HG03025 (cell line): ENCODE results near the gene MPHOSPH8.

Experiments used
- ATAC-seq: cut with Tn5 transposase; IDR thresholded peaks from one replicate; pipeline ENCODE4 v1.9.1; 2021; ENCODE audit warnings: mild to moderate bottlenecking, moderate library complexity; ENCODE audit not compliant: unreplicated experiment, low FRiP score

The MPHOSPH8 gene

DNA sequence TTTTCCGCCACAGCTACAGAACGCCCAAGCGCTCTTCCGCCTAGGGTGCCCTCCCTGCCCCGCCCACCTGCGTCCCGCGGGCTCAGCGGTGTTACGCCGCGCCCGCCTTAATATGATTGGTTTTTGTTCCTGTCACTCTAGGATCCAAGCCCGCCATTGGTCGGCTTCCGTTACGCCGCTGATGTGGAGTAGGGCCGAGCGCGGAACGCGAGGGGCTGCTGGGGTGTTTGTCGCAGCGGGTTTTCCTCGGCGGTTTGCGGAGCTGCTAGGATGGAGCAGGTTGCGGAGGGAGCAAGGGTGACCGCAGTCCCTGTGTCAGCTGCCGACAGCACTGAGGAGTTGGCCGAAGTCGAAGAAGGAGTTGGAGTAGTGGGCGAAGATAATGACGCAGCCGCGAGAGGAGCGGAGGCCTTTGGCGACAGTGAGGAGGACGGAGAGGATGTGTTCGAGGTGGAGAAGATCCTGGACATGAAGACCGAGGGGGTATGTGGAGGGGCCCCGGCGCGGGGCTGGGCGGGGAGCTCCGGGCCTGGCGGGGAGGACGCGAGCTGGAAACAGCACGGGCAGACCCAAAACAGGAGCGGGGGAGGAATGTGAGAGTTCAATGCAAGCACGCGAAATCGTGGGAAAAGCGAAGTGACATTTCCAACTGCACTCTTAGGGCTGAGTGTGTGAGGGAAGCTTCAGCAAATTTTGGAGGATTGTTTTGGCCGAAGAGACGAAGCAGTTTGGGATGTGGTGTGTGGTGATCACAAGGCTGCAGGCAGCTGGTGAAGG, at the start of gene MPHOSPH8:
Gene MPHOSPH8 (plus strand): TSS at position 181 of the 777 bp plus-strand sequence. CDS start 90 bp downstream, at position 271.
- ATAC-seq, result peak; percentile 98

- ATAC-seq, result peak; percentile 68
Observed at GRCh38 chr13:19586904-19587634, 46.4 kb upstream of the MPHOSPH8 start.

GRCh38 chr13:19587635-19588300, 45.7 kb upstream of the MPHOSPH8 start:
- peak; percentile 68 for ATAC-seq

GRCh38 chr13:19589312-19589711, 44.1 kb upstream of the MPHOSPH8 start:
- ATAC-seq, result no peak

GRCh38 chr13:19590423-19590822, 43.0 kb upstream of the MPHOSPH8 start:
- no peak for ATAC-seq

DNA sequence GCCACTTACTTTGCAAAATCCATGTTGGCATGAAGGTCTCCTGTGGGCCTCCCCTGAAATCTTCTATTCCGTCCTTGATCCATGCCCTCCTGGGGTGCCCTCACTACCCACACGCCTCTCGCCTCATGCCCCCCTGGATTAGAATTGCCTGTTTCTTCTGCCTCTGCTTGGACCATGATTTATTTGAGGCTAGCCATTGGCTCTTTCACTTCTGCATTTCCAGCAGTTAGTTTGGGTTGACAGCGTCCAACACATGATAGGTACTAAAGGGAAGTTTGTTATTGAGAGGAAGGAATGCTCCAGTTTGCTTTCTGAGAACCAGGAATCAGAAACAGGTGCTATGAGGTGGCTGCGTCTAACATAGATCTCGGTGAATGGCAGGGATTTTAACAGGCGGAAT, 41.6 kb upstream of the MPHOSPH8 start:
- ATAC-seq, result no peak

GRCh38 chr13:19592657-19593180, 40.7 kb upstream of the MPHOSPH8 start:
- ATAC-seq, result no peak

DNA sequence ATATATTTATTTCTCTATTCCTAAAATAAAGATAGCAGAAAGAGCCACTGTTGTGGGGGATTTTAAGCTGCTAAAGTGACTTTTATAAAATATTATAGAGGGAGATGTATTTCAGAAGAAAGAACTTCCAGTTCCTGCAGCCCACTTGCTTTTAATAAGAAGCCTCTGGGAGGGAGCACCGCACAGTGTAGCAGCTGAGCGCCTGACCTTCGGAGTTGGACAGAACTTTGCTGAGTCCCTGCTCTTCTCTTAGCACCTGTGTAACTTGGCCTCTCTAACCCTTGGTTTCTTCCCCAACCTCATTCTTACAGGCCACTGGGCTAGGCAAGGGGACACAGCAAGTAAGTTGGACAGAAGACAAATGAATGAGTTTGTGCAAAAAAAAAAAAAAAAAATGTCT, 37.4 kb upstream of the MPHOSPH8 start:
- ATAC-seq, result no peak

DNA sequence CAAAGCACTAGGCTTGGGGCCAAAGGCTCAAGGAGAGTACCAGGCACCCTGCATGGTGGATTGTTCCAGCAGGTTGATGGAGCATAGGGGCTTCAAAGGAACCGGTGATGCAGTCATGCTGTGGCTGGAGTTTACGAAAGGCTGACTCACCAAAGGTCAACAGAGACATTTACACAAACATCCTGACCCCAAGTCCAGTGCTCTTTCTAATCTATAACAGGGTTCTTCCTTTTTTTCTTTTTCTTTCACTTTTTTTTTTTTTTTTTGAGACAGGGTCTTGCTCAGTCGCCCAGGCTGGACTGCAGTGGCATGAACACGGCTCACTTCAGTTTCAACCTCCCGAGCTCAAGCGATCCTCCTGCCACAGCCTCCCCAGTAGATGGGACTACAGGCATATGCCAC, 36.5 kb upstream of the MPHOSPH8 start:
- ATAC-seq, result no peak

DNA sequence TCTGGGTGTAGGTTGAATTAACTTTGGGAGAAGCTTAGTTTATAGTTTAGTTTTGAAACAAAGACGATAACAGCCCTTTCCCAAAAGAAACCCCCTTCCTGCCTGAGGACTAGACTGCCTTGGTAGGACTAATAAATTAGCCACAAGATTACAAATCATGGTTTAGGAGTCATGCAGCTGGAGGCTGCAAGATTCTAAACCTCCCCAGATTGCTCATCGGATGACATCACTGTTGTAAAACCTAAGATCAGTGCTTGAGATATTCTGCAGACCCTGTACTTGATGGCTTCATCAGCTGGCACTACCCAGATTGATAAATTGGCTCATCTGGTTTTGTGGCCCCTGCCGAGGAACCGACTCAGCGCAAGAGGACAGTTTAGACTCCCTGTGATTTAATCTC, 35.9 kb upstream of the MPHOSPH8 start:
- no peak for ATAC-seq

- ATAC-seq, result peak; percentile 74
Observed at GRCh38 chr13:19601749-19602725, 31.4 kb upstream of the MPHOSPH8 start.

- ATAC-seq, result no peak
Observed at GRCh38 chr13:19604306-19604705, 29.2 kb upstream of the MPHOSPH8 start.

- ATAC-seq, result no peak
Observed at GRCh38 chr13:19605161-19605955, 28.1 kb upstream of the MPHOSPH8 start.

DNA sequence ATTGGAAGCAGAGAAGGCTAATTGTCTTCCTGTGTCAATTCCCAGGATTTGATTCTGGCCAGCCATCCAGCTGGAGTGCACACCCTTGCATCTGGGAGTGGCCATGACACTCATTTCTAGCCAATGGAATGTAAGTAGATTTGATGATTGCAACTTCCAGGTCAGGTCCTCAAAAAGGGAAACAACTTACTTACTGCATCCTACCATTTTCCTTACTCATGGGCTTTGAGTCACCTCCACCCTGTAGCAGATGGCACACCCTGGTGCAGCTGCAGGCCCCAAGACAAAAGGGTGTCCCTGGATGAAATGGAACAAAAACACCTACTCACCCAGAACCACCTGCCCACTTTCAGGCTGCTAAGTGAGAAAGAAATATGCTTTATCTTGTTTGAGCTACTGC, 27.3 kb upstream of the MPHOSPH8 start:
- ATAC-seq, result no peak

GRCh38 chr13:19606737-19607136, 26.7 kb upstream of the MPHOSPH8 start:
- ATAC-seq, result no peak

GRCh38 chr13:19607523-19608078, 25.9 kb upstream of the MPHOSPH8 start:
- ATAC-seq, result no peak

- no peak for ATAC-seq
Observed at GRCh38 chr13:19618977-19619376, 14.5 kb upstream of the MPHOSPH8 start.

DNA sequence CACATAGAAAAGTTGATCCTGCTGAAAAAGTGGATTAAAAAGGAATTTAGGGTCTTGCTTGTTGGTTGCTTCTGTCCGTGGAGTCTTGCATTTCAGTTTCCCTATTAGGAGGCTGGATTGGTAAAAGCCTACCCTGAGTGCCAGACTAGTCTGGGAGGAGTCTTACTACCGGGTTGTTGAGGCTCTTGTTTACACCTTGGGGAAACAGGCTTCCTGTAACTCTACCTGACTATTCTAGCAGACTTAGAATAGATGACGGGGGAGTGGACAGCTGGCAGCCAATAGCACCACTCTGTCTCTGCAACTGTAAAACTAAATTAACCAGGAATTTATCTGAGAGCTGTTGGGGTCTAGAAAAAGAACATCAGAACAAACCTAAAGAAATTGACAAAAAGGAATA, 11.3 kb upstream of the MPHOSPH8 start:
- ATAC-seq, result no peak

DNA sequence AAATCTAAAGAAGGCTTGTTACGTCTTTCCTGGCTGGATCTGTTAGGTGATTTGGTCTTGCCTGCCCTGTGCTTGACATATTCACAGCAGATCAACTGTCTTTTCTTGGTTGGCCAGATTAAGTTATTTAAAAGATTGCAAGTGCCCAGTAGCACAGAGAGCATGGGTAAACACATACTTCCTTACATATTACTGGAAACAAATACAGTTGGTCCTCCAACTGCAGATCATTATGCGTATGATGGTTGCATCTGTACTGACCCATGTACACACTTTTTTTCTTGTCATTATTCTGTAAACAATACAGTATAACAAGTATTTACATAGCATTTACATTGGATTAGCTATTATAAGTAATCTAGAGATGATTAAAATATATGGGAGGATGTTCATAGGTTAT, 9.2 kb upstream of the MPHOSPH8 start:
- no peak for ATAC-seq
